GM13976 (cell line): ENCODE measurements around the gene ZBTB8OS.

ENCODE experiments used
- DNase-seq: peaks from one replicate; pipeline ENCODE4 v3.0.0; 2012; ENCODE audit warnings: low spot score
- CTCF ChIP-seq: IDR thresholded peaks from 2 replicates; pipeline ENCODE4 v1.5.1; 2012; ENCODE audit warnings: borderline replicate concordance, mild to moderate bottlenecking; ENCODE audit not compliant: insufficient read depth; ENCODE audit errors: extremely low read depth, missing control alignments, control extremely low read depth
- in situ Hi-C: fragments of 300-500 bp; cut with MboI; formaldehyde crosslinking; loops from one replicate; pipeline ENCODE4 v1.12.0; 2022; ENCODE audit warnings: low sequenced_read_pairs, mixed read lengths, inconsistent platforms; ENCODE audit not compliant: unreplicated experiment

Gene ZBTB8OS

DNA sequence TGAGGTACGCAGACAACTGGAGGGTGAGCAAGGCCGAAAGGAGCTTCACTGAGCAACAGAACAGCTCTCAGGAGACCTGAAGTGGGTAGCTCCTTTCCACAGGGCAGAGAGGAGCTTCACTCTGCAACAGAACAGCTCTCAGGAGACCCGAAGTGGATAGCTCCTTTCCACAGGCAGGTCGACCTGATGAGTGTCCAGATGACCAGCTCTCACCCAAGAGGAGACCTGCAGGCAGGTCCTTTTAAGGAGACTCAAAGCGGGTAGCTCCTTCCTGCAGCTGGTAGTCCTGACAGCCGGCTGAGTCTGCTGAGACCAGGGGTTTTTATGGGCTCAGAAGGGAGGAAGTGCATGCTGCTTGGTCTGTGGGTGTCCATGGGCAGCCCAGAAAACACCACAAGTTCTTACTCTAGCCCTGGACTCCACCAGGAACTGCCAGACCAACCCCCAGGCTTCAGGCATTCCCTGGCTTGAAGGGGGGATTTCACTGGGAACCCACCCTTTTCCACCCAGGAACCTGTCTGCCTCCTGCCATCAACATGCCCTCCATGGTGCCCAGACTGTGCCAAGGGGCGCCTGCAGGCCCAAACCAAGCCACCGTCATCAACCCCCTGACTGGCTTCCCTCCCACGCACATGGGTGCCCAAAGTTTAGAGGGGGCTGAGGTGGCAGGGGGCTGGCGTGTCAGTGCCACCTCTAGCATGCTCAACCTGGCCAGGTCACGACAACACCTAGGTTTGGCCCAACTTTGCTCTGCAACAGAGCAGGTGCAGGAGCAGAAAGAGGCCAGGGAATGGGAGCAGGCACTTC is 43.6 kb downstream of the ZBTB8OS start:
- in situ Hi-C loops = no loop called here
- no peak for TF ChIP-seq CTCF
- DNase-seq = no peak

GRCh38 chr1:32605711-32606424 is 44.5 kb downstream of the ZBTB8OS start:
- DNase-seq = no peak
- no peak for TF ChIP-seq CTCF
- in situ Hi-C loops = no loop called here

DNA sequence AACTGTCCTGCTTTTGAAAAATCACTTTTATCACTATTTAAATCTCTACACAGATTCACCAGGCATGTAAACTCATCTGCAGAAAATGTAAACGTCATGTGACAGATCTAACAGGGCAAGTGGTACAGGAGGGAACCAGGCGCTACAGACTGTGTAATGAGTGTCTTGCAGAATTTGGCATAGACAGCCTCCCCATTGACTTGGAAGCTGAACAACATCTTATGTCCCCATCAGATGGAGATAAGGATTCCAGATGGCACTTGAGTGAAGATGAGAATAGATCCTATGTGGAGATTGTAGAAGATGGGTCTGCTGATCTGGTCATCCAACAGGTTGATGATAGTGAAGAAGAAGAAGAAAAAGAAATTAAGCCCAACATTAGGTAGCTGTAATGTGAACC is 50.3 kb downstream of the ZBTB8OS start:
- no peak for DNase-seq
- TF ChIP-seq CTCF = no peak
- in situ Hi-C loops = no loop called here

DNA sequence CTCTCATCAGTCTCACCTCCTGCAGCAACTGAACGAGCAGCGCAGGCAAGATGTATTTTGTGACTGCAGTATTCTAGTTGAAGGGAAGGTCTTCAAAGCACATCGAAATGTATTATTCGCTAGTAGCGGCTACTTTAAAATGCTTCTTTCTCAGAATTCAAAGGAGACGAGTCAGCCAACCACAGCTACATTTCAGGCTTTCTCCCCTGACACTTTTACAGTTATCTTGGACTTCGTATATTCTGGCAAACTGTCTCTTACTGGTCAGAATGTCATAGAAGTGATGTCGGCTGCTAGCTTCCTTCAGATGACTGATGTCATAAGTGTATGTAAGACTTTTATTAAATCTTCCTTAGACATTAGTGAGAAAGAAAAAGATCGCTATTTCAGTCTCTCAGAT is 57.4 kb downstream of the ZBTB8OS start:
- in situ Hi-C loops = no loop called here
- no peak for TF ChIP-seq CTCF
- no peak for DNase-seq

DNA sequence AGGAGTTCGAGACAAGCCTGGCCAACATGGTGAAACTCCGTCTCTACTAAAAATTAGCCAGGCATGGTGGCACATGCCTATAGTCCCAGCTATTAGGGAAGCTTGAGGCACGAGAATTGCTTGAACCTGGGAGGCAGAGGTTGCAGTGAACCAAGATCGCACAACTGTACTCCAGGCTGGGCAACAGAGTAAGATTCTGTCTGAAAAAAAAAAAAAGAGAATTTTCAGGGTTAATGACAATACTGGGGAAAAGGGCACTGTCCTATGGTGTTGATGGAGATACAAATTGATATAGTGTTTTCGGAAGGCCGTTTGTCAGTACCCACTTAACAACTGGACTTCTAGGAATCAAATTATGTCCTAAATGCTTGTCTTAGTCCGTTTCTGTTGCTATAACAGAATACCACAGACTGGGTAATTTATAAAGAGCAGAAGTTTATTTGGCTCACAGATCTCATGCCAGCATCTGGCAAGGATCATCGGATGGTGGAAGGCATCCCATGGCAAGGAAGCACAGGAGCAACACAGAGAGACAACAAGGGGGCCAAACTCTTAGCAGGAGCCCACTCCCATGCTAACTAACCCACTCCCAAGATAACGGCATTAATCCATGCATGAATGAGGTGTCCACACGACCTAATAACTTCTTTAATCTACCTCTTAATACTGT is 69.9 kb downstream of the ZBTB8OS start:
- in situ Hi-C loops = no loop called here
- DNase-seq = no peak

More for the DNA sequence above, 69.9 kb downstream of the ZBTB8OS start:
- no peak for TF ChIP-seq CTCF
